Measurements from ENCODE around the gene TFDP2. TPM values are rescaled to one million over a fixed set of nuclear protein-coding genes. Genes with fewer than 3 reads are reported as not detected.
"Not testable (repeated sequence)": the region's sequence is repeated elsewhere in the genome, so short reads cannot be mapped to it uniquely, and the experiment has no call there.

TFDP2 gene
- total RNA-seq, 1 donor from 2014 or later = 64.5 TPM

DNA sequence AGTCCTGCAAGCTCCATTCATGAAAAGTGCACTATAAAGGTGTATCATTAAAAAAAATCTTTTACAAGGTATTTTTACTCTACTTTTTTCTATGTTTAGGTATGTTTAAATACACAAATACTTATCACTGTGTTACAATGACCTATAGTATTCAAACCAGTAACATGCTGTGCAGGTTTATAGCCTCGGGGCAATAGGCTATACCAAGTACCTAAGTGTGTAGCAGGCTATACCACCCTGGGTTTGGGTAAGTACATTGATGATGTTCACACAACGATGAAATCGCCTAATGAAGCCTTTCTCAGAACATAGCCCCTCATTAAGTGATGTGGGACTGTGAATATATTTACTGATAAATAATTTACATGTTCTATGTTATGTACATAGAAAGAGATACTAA lies 168.3 kb downstream of the TFDP2 start:
- TF ChIP-seq, protein P1, sequence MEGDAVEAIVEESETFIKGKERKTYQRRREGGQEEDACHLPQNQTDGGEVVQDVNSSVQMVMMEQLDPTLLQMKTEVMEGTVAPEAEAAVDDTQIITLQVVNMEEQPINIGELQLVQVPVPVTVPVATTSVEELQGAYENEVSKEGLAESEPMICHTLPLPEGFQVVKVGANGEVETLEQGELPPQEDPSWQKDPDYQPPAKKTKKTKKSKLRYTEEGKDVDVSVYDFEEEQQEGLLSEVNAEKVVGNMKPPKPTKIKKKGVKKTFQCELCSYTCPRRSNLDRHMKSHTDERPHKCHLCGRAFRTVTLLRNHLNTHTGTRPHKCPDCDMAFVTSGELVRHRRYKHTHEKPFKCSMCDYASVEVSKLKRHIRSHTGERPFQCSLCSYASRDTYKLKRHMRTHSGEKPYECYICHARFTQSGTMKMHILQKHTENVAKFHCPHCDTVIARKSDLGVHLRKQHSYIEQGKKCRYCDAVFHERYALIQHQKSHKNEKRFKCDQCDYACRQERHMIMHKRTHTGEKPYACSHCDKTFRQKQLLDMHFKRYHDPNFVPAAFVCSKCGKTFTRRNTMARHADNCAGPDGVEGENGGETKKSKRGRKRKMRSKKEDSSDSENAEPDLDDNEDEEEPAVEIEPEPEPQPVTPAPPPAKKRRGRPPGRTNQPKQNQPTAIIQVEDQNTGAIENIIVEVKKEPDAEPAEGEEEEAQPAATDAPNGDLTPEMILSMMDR (conservative IDR thresholded peaks at IDR 0.05) = no peak

DNA sequence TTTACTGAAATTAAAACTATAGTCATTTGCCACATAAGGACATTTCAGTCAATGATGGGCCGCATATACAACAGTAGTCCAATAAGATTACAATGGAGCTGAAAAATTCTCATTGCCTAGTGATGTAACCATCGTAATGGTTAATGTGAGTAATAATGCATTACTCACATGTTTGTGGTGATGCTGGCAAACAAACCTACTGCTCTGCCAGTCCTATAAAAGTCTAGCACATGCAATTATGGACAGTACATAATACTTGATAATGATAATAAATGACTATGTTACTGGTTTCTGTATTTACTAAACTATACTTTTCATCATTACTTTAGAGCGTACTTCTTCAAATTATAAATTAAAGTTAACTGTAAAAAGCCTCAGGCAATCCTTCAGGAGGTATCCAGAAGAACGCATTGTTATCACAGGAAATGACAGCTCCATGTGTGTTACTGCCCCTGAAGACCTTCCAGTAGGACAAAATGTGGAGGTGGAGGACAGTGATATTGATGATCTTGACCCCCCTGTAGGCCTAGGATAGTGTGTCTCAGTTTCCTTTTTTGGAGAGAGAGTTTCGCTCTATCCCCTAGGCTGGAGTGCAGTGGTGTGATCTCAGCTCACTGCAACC lies 170.2 kb downstream of the TFDP2 start:
- Mint-ChIP-seq H3K36me3 (ENCODE audit: low read depth) (peaks cover 15% of the 10 kb centered on the region), H3K27ac (ENCODE audit: unreplicated experiment) (no peak overlapping the region), H3K27me3 (ENCODE audit: low read depth) (no peaks in the 10 kb centered on the region), H3K9me3 (no peaks in the 10 kb centered on the region), H3K4me3 (no peak overlapping the region), H3K4me1 (no peaks in the 10 kb centered on the region)
- no peak for DNase-seq (ENCODE audit: low read depth, low spot score)
- TF ChIP-seq, protein P1 (conservative IDR thresholded peaks at IDR 0.05) = no peak

More for the DNA sequence above, 168.3 kb downstream of the TFDP2 start:
- no peaks in the 10 kb centered on the region for H3K4me1 Mint-ChIP-seq
- peaks cover 20% of the 10 kb centered on the region for H3K36me3 Mint-ChIP-seq (ENCODE audit: low read depth)
- no peak overlapping the region for H3K4me3 Mint-ChIP-seq
- H3K27ac Mint-ChIP-seq (ENCODE audit: unreplicated experiment) = no peak overlapping the region
- H3K27me3 Mint-ChIP-seq (ENCODE audit: low read depth) = no peaks in the 10 kb centered on the region
- H3K9me3 Mint-ChIP-seq = no peaks in the 10 kb centered on the region
- no peak for DNase-seq (ENCODE audit: low read depth, low spot score)

DNA sequence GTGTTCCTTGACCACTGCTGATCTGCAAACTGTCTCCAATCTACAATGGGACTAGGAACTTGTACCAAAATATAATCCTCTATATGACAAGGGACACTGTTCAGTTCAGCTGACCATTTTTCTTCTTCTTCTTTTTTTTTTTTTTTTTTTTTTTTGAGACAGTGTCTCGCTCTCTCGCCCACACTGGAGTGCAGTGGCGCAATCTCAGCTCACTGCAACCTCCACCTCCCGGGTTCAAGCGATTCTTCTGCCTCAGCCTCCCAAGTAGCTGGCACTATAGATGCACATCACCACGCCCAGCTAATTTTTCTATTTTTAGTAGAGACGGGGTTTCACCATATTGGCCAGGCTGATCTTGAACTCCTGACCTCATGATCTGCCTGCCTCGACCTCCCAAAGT lies 174.6 kb downstream of the TFDP2 start:
- H3K4me1 Mint-ChIP-seq; H3K4me3 Mint-ChIP-seq; H3K27ac Mint-ChIP-seq (ENCODE audit: unreplicated experiment); DNase-seq (ENCODE audit: low read depth, low spot score); H3K27me3 Mint-ChIP-seq (ENCODE audit: low read depth); H3K9me3 Mint-ChIP-seq: not testable (repeated sequence)
- peaks cover 13% of the 10 kb centered on the region for H3K36me3 Mint-ChIP-seq (ENCODE audit: low read depth)

DNA sequence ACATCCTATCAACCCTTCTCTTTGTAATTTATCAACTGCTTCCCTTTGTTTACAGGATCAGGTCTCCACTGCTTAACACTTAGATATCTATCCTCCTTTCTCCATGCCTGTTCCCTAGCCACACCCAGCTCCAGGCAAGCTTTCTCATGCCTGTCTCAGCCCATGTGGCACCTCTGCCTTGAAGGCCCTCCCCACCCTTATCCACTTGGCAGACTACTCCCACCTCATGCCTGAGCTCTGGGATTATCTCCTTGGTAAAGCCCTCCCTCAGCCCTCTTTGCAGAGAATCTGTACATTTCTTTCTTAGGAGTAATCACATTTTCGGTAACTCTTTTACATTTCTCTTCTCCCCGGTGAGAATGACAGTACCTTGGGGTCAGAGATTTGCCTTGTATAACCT lies 176.9 kb downstream of the TFDP2 start:
- TF ChIP-seq, protein P1 (conservative IDR thresholded peaks at IDR 0.05) = no peak
- Mint-ChIP-seq H3K9me3 (no peaks in the 10 kb centered on the region), H3K4me1 (no peaks in the 10 kb centered on the region), H3K27ac (ENCODE audit: unreplicated experiment) (no peak overlapping the region), H3K36me3 (ENCODE audit: low read depth) (peaks cover 9% of the 10 kb centered on the region), H3K4me3 (no peak overlapping the region), H3K27me3 (ENCODE audit: low read depth) (no peaks in the 10 kb centered on the region)
- DNase-seq (ENCODE audit: low read depth, low spot score) = no peak

DNA sequence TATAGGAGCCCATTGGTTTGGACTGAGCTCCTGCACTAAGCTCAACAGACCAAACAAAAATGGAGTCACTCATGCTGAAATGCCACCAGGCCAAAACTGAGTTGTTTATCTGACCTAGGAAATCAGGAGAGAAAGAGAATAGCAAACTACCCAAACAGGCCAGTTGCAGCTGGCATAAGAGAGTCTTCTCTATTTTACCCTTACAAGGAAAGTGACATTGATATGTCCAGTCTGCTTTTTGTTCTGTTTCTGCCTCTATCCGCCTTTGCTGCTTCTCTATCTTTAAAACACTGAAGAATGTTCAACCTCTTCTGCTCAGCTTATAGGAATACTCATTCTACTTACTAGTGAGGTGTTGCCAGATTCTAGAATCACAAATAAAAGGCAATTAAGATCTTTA lies 177.8 kb downstream of the TFDP2 start:
- Mint-ChIP-seq H3K9me3 (no peaks in the 10 kb centered on the region), H3K4me3 (no peak overlapping the region), H3K36me3 (ENCODE audit: low read depth) (peaks cover 9% of the 10 kb centered on the region), H3K27me3 (ENCODE audit: low read depth) (no peaks in the 10 kb centered on the region), H3K27ac (ENCODE audit: unreplicated experiment) (no peak overlapping the region), H3K4me1 (no peaks in the 10 kb centered on the region)
- TF ChIP-seq, protein P1 (conservative IDR thresholded peaks at IDR 0.05) = no peak
- no peak for DNase-seq (ENCODE audit: low read depth, low spot score)

DNA sequence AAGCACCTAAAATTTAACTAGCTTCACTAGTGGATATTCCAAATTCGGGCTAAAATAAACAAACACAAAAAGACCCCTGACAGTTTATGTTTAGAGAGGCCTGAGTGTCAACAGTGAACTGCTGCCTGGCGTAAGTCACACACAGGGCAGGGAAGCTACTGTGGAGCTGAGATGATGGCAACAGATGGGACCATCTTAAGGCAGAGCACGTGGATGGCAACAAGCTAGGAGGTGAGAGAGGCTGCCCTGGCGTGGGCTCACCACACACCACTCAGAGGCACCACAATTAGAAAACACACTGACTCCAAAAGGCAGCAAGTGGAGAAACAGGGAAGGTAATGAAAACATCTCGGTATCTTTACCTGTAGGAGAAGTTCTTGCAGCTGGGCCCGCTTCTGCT lies 179.6 kb downstream of the TFDP2 start:
- Mint-ChIP-seq H3K27me3 (ENCODE audit: low read depth) (no peaks in the 10 kb centered on the region), H3K4me3 (no peak overlapping the region), H3K36me3 (ENCODE audit: low read depth) (peaks cover 5% of the 10 kb centered on the region), H3K27ac (ENCODE audit: unreplicated experiment) (peak overlapping the region; percentile 37), H3K4me1 (no peaks in the 10 kb centered on the region), H3K9me3 (no peaks in the 10 kb centered on the region)
- TF ChIP-seq, protein P1 (conservative IDR thresholded peaks at IDR 0.05) = no peak
- no peak for DNase-seq (ENCODE audit: low read depth, low spot score)
